ENCODE data around the gene TBC1D4. TPM values are rescaled to one million over a fixed set of nuclear protein-coding genes. Genes with fewer than 3 reads are reported as not detected.

TBC1D4 gene
- total RNA-seq, 1 experiment from 2014 or later: 19.5 TPM

DNA sequence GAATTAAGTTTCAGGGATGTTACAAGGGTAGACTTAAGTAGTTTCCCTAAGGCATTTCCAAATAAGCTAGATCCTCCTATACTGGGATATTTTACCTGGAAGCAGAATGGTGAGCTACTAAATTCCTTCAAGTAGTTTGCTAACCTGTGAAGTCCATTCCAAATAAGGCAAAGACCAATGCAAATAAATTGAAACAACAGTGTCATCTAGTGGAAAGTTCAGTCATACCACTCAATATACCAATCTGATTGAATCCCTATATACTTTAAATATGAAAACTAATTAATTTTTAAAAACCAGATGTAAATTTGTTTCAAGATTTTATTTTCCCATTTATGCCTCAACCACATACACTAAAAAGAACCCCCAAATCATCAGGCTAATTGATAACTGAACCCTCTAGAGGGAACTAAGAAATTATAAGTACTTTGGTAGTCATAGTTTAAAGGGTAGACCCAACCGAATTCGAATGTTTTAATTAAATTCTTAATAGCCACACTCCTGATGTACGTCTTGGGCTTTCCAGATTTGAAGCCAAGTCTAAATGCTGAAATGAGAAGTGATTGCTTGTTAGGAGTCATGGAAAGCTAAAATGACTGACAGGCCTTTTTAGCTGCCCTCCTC is 223.7 kb downstream of the TBC1D4 start:
- no peaks in the 10 kb centered on the region for H3K36me3 ChIP-seq (ENCODE audit: low read depth)
- no peaks in the 10 kb centered on the region for H3K27me3 ChIP-seq (ENCODE audit: insufficient read depth, low read depth)
- TF ChIP-seq EZH2 (IDR thresholded peaks at IDR 0.05; ENCODE audit: low read depth): no peak
- TF ChIP-seq, protein P1, sequence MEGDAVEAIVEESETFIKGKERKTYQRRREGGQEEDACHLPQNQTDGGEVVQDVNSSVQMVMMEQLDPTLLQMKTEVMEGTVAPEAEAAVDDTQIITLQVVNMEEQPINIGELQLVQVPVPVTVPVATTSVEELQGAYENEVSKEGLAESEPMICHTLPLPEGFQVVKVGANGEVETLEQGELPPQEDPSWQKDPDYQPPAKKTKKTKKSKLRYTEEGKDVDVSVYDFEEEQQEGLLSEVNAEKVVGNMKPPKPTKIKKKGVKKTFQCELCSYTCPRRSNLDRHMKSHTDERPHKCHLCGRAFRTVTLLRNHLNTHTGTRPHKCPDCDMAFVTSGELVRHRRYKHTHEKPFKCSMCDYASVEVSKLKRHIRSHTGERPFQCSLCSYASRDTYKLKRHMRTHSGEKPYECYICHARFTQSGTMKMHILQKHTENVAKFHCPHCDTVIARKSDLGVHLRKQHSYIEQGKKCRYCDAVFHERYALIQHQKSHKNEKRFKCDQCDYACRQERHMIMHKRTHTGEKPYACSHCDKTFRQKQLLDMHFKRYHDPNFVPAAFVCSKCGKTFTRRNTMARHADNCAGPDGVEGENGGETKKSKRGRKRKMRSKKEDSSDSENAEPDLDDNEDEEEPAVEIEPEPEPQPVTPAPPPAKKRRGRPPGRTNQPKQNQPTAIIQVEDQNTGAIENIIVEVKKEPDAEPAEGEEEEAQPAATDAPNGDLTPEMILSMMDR (conservative IDR thresholded peaks at IDR 0.05): peak; percentile 72
- peak in 1 of 2 experiments; percentile 44 for DNase-seq
- H3K4me2 ChIP-seq: no peak overlapping the region
- intact Hi-C loops (cut with micrococcal nuclease; ENCODE audit: unreplicated experiment): no loop called here
- ChIA-PET CTCF (interaction anchor here (0.5 to 0.9 kb wide), 6 partner anchors 39 to 1536 kb away, joined by 3 to 11 read pairs (median 4); no protein-coding TSS in a partner anchor), POLR2A (ENCODE audit: unreplicated experiment) (no interaction called here)
- no peaks in the 10 kb centered on the region; the same call in 1 of the 2 replicates for H3K9me2 ChIP-seq (ENCODE audit: insufficient read depth)
- no peaks in the 10 kb centered on the region; the same call in 1 of the 2 replicates for H3K9me3 ChIP-seq (ENCODE audit: insufficient read depth, low read depth)
- no peaks in the 10 kb centered on the region for H3K4me1 ChIP-seq (replicated peaks; ENCODE audit: insufficient read depth)
- no peaks in the 10 kb centered on the region for H3F3A ChIP-seq (ENCODE audit: insufficient read depth, low read depth)
- no peak overlapping the region for H2AFZ ChIP-seq
- no peak overlapping the region for H3K27ac ChIP-seq
- no peaks in the 10 kb centered on the region for H3K79me2 ChIP-seq (ENCODE audit: low read depth)
- H4K20me1 ChIP-seq (ENCODE audit: insufficient read depth): no peaks in the 10 kb centered on the region
- no peak overlapping the region for H3K4me3 ChIP-seq
- no TSS peak for BruUV-seq (replicated peaks)

DNA sequence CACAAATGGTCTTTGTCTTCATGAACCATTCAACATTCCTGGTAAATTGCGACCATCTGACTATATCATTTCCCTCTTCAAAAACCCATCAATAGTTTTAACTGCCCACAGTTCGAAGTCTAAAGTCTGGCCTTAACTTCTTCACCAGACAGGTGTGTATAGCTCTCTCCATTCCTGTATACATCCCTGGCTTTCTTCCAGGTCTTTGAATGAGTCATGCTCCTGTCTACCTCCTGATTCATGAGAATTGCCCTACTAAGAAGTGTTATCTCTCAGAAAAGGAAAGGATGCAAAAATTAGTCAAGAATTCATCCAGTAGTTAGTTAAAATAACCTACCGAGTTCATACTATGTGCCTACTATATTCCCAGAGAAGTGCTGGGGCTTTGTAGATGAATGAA is 225.0 kb downstream of the TBC1D4 start:
- no TSS peak for BruUV-seq (replicated peaks)
- Histone ChIP-seq H2AFZ (no peak overlapping the region), H3K79me2 (ENCODE audit: low read depth) (no peaks in the 10 kb centered on the region), H3K9me3 (ENCODE audit: insufficient read depth, low read depth) (no peaks in the 10 kb centered on the region; the same call in 1 of the 2 replicates), H3F3A (ENCODE audit: insufficient read depth, low read depth) (no peaks in the 10 kb centered on the region), H3K4me1 (replicated peaks; ENCODE audit: insufficient read depth) (no peaks in the 10 kb centered on the region), H3K9me2 (ENCODE audit: insufficient read depth) (no peaks in the 10 kb centered on the region), H3K4me2 (no peak overlapping the region), H3K27ac (no peak overlapping the region), H3K4me3 (no peak overlapping the region), H4K20me1 (ENCODE audit: insufficient read depth) (no peaks in the 10 kb centered on the region), H3K27me3 (ENCODE audit: insufficient read depth, low read depth) (no peaks in the 10 kb centered on the region), H3K36me3 (ENCODE audit: low read depth) (no peaks in the 10 kb centered on the region)
- ChIA-PET POLR2A (ENCODE audit: unreplicated experiment) (interaction anchor here (0.6 kb wide), 1 partner anchor 1409 kb away, joined by 5 read pairs; no protein-coding TSS in a partner anchor), CTCF (interaction anchor here (0.5 kb wide), 1 partner anchor 173 kb away, joined by 3 read pairs; no protein-coding TSS in a partner anchor)
- intact Hi-C loops (cut with micrococcal nuclease; ENCODE audit: unreplicated experiment): no loop called here
- DNase-seq: peak; percentile 21 to 43
- TF ChIP-seq, protein P1 (conservative IDR thresholded peaks at IDR 0.05): no peak
- TF ChIP-seq EZH2 (IDR thresholded peaks at IDR 0.05; ENCODE audit: low read depth): no peak

DNA sequence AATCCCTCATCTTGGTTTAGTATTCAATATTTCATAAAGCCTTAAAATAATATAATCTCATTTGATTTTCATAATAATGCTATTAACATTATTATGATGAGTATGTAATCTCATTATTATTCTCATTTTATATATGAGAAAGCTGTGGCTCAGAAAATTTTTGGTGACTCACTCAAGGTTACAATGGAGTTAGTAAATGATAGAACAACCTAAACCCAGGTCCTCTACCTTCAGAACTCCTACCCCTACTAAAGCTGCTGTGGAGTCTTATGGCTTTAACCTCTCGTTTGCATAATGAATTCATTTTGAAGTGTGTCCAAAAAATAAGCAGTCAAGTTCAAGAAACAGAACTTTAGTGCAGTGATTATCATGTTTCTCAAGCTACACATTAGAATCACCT is 226.3 kb downstream of the TBC1D4 start:
- Histone ChIP-seq H3K9me2 (ENCODE audit: insufficient read depth) (no peaks in the 10 kb centered on the region), H3K4me1 (replicated peaks; ENCODE audit: insufficient read depth) (no peaks in the 10 kb centered on the region), H4K20me1 (ENCODE audit: insufficient read depth) (no peaks in the 10 kb centered on the region), H3K27ac (no peak overlapping the region), H3K27me3 (ENCODE audit: insufficient read depth, low read depth) (no peaks in the 10 kb centered on the region), H3K4me2 (no peak overlapping the region), H3F3A (ENCODE audit: insufficient read depth, low read depth) (no peaks in the 10 kb centered on the region), H3K79me2 (ENCODE audit: low read depth) (no peaks in the 10 kb centered on the region), H3K4me3 (no peak overlapping the region), H3K9me3 (ENCODE audit: insufficient read depth, low read depth) (no peaks in the 10 kb centered on the region; the same call in 1 of the 2 replicates), H2AFZ (no peak overlapping the region), H3K36me3 (ENCODE audit: low read depth) (no peaks in the 10 kb centered on the region)
- no peak for DNase-seq
- ChIA-PET CTCF (no interaction called here), POLR2A (ENCODE audit: unreplicated experiment) (interaction anchor here (0.7 kb wide), 1 partner anchor 115 kb away, joined by 4 read pairs; no protein-coding TSS in a partner anchor)
- intact Hi-C loops (cut with micrococcal nuclease; ENCODE audit: unreplicated experiment): no loop called here
- TF ChIP-seq, protein P1 (conservative IDR thresholded peaks at IDR 0.05): no peak
- no peak for TF ChIP-seq EZH2 (IDR thresholded peaks at IDR 0.05; ENCODE audit: low read depth)
- BruUV-seq (replicated peaks): no TSS peak
